ENCODE measurements around the gene ZNF593.

GRCh38 chr1:26159743-26160039 lies 10.0 kb upstream of the ZNF593 start:
- TF ChIP-seq CTCF (IDR thresholded peaks at IDR 0.05 in 4 of 5, conservative IDR thresholded peaks at IDR 0.05 in 1 of 5) (no peak), POLR2A (IDR thresholded peaks at IDR 0.05) (no peak)

All from gastrocnemius medialis (tissue), 4 donors.